ENCODE data around the gene WARS2.
A peak's percentile ranks its signal among the peaks of the same experiment; 100 is the strongest.
"Not testable (repeated sequence)": the region's sequence is repeated elsewhere in the genome, so short reads cannot be mapped to it uniquely, and the experiment has no call there.

Gene WARS2

DNA sequence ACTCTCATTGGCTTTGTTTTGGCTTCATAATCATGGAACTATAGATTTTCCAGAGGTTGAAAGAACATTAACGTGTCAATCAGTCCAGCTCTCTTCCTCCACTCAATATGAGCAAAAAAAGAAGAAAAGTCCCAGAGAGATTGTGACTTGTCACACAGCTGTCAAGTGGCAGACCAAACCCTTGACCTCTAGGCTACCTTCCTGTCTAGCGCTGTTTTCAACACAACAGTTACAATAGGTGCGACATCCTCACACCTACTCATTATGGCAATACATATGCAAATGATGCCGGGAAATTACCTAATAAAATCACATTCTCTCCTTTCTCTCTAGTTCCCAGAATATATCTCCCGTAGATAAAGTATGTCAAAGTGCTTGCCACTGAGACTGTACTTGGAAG, 1.1 kb downstream of the WARS2 start:
- DNase-seq (ENCODE audit: low spot score): peak; percentile 40

DNA sequence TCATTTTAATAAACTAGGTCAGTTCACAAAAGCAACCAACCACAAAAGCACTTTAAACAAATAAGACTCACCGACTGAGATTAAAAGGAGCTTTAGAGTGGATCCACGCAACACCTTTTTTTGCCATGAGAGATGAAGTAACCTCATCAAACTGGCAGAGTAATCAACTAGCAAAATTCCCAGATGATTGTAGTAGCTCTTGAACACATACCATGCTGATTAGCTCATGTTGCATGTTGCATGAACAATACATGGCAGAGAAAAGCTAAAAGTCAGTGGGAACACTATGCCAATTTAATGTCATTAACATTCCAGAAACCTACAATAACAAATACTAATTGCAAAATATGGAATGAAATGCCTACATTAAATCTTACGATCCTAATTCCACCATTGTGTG, 4.1 kb downstream of the WARS2 start:
- no peak for DNase-seq (ENCODE audit: low spot score)

DNA sequence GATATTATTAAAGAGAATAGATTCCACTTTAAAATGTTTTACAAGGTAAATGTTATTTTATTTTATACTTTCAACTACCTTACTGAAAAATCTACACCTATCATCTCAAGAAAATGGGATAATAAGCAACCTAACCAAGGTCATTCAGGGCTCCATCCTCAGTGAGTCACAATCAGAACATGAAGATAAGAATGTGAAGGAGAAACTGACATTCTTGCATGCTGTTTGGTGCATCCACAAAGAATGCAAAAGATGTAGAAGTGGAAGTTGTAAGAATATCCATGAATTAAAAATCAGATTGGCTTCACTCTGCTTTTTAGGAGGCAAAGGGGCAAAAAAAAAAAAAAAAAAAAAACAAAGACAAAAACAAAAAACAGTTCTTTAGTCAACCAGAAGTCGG, 6.5 kb downstream of the WARS2 start:
- no peak for DNase-seq (ENCODE audit: low spot score)

DNA sequence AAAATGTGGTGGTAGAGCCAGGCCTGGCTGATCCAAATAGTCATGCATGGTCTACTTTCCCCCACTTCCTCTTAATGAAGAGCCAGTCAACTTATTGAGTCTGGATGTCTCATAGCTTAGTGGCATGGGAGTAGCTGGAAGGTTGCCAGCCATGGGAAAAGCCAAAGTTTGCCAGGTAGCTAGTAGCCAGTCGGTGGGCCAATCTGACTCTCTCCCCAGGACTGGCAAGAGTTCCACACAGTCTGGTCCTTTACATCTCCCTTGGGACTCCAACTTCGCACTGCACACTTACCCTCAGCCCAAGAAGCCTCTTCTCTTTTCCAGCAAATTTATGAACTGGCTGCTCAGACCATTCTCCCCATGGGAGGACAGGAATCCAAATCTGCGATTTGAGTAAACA, 8.3 kb downstream of the WARS2 start:
- DNase-seq (ENCODE audit: low spot score): no peak

DNA sequence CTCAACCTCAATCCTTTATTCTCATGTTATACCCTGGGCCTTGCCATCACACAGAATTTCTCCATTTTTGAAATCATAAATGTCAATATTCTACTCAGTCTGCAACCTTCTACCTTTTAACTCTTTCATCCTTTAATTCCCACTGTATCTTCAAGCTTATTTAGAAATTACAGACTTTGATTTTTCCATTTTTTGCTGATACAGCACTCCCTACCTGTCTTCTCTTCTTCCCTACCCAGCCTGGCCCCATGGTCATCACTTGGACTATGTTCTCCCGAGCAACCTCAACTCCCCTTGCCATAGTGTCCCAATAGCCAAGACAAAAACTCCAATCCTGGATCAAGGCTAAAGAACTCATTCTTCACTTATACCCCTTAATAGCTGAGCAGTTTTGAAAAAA, 14.6 kb downstream of the WARS2 start:
- DNase-seq (ENCODE audit: low spot score): no peak

DNA sequence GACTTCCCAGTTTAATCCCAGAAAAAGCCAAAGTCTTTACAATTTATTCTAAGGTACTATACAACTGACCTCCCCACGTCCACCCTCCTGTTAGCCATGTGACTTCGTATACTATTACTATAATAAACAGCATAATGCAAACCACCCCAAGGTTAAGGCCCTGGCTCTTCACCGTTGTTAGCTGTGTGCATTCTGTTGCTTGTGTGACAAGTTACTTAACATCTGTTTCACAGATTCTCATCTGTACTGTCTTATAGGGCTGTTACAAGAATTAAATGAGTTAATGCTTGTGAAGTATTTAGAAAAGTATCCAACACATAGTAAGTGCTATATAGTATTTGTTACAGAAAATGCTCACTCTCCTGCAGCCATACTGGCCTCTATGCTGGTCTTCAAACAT, 15.7 kb downstream of the WARS2 start:
- no peak for DNase-seq (ENCODE audit: low spot score)

DNA sequence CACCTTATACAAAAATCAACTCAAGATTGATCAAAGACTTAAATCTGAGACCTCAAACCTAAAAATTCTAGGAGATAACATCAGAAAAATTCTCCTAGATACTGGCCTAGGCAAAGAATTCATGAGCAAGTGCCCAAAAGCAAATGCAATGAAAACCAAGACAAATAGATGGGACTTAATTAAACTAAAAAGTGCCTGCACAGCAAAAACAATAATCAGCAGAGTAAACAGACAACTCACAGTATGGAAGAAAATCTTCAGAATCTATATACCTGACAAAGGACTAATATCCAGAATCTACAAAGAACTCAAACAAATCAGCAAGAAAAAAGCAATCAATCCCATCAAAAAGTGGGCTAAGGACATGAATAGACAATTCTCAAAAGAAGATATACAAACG, 18.6 kb downstream of the WARS2 start:
- not testable (repeated sequence) for DNase-seq (ENCODE audit: low spot score)

DNA sequence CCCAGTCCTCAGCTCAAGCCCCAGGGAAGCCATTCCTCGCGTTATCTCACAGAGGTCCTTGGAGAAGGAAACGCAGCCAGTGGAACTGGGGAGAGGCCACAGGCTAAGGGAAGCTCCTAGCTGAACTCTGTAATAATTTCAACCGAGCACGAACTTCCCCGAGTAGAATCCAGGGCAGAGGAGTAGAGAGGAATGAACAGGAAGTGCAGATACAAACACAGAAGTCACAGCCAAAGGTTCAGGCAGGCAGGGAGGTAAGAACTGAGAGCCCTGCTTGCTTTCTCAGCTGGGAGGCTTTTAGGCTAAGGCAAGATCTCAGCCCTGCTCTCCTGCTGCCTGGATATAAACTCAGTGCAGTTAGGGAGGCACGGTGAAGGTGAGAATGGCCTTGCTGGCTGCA, 23.7 kb downstream of the WARS2 start:
- no peak for DNase-seq (ENCODE audit: low spot score)

DNA sequence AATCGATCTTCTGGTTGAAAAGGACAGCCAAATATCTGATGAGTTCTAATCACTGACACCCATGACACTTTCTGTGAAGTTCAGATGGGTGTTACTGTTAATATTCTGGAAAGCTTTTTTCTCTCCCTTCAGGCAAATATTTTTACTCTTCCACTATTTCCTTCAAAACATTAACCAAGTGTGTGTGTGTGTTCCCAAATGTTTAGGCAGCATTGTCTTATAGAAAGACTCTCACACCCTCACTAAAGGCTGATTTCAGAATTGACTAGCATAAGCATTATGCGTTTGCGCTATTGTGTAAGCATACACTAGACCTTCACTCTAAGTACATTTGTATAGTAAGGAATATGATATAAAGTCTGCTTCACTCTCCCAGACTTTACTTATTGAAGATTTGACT, 24.7 kb downstream of the WARS2 start:
- DNase-seq (ENCODE audit: low spot score): no peak

DNA sequence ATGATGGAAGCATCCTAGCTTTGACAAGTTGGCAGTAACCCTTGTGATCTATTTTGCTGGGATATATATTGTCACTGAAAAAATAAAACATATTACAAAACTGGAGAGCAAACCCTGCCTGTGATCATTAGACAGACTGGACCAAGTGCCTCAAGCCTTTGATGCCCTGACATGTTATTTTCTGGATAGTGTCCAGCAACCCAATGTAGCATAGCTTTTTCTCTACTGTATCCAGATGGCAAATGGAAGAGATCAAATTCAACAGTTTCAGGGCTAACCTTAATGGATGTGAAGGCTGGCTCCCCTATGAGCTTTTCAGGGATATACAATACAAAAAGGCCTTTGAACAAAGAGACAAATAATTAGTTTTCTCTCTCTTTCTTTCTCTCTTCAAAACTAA, 25.1 kb downstream of the WARS2 start:
- DNase-seq (ENCODE audit: low spot score): no peak

DNA sequence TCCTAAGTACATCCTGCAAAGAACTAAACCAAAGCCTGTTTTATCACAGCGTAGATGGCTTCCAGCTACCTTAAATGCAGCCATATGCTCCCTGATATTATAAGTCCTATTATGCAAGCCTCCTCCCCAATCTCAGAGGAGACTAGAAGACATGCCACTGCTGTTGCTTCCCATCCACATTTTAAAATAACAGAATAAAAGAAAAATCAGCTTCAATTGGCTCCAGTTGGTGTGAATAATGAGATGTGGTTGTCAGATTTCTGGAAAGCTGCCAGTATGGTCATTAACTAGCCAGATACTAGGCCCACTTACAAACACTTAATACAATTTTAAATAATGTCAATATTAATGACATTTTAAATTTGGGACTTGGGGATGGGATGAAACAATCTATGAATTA, 25.7 kb downstream of the WARS2 start:
- no peak for DNase-seq (ENCODE audit: low spot score)

DNA sequence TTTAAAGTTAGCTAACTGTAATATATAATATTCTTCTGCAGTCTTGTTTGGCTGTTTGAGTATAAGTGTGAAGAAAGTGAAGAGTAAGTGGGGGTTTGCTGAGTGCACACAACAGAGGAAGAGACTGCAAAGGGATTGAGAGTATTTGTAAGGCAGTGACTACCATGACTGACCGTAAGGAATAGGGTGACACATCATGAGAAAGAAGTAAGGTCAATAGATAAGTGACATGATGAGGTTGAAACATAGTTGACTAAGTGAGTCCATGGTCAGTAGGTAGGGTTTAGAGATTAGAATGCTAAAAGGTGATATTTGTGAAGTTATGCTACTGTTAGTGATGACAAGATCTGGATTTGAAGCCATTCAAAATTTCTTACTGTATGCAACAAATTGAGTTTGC, 27.7 kb downstream of the WARS2 start:
- DNase-seq (ENCODE audit: low spot score): no peak

DNA sequence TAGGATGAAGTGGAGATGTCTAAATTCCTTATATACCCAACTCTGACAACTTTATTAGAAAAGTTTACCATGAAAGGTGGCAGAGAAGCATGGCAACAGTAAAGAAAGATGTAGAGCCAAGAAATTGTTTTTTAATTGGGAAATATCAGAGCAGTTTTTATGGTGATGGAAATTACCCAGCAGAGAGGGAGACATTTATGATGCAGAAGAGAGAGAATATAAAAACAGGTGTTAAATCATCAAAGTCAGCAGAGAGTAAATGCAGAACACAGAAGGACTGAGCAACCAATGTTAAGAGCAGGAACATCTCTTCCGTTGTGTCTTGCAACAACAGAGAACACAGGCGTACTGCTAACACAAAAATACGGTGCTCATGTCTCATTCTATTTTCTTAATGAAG, 28.2 kb downstream of the WARS2 start:
- DNase-seq (ENCODE audit: low spot score): no peak

DNA sequence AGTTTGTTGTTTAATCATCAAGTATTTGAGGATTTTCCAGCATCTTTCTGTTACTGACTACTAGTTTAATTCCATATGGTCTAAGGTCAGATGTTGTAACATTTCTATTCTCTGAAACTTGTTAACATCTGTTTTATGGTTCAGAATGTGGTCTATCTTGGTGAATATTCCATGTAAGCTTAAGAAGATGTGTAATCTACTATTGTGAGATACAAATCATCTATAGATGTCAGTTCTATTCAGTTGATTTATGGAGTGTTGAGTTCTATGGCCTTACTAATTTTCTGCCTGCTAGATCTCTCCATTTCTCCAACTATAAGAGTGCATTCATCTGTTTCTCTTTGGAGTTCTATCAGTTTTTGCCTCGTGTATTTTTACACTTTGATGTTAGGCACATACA, 31.5 kb downstream of the WARS2 start:
- no peak for DNase-seq (ENCODE audit: low spot score)

DNA sequence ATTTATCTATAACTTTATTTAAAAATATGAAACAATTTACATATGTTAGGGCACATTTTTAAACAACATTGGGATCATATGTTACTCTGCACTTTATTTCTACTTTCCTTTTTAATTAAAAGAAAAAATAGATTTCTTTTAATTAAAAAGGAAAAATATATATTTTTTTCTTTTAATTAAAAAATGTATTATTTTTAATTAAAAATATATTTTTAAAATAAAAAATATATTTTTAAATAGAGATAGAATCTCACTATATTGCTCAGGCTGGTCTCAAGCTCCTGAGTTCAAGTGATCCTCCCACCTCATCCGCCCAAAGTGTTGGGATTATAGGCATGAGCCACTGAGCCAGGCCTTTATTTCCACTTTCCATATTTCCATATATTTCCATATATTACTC, 36.7 kb downstream of the WARS2 start:
- DNase-seq (ENCODE audit: low spot score): no peak

DNA sequence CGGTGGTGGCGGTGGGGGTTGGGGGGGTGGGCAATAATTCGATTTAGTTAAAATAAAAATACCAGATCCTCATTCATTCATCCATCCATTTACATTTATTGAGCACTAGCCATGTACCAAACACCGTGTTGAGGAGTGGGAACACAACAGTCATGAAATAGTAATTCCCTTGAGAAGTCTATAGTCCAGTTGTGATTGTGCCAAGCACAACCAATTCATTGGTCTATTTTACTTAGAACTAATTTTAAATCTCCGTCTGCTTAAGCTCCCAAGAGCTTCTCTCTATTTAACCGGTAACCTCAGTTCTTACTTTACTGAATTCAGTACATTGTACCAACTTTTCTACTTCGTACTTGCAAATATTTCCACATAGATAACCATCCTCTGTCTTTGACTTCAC, 38.4 kb downstream of the WARS2 start:
- DNase-seq (ENCODE audit: low spot score): no peak

DNA sequence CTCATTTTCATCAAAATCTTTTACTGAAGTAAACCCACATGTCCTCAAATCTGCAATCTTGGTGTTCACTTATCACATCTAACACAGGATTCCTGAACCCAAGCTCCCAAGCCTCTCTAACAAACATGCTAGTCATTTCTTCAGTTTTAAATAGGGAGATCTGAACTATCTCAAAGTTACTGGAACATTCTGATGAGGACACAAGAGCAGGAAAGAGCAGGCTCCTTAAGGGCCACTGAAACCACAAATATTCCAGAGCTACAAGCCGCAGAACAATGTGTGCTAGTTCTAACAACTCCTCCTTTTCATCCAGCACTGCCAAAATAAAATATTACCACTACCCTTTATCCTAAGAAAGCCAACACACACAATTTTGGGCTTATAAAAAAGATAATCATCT, 38.9 kb downstream of the WARS2 start:
- DNase-seq (ENCODE audit: low spot score): no peak

DNA sequence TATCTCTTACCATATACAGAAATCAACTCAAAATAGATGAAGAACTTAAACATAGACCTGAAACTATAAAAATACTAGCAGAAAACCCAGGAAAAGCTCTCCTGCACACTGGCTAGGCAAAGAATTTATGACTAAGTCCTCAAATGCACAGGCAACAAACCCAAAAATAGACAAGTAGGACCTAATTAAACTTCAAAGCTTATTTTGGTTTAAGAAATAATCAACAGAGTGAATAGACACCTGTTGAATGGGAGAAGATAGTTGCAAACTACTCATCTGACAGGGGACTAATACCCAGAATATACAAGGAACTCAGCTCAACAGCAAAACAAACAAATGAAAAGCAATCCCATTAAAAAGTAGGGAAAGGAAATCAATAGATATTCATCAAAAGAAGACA, 40.7 kb downstream of the WARS2 start:
- no peak for DNase-seq (ENCODE audit: low spot score)

DNA sequence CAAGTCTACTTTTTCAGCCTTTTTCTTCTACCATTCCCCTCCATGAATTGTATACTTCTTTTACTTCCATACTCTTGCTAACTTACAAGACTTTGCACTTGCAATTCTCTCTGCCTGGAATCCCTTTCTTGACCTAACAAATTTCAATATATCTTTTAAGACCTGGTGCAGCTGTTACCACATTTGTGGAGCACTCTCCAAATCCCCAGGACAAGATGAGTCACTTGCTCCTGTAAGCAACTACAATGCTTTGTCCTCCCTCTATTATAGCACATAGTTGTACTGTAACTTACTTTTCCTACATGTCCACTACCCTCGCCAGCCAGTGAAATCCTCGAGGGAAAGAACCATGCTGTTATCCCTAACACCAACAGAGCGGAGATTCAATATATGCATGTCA, 43.1 kb downstream of the WARS2 start:
- DNase-seq (ENCODE audit: low spot score): no peak

DNA sequence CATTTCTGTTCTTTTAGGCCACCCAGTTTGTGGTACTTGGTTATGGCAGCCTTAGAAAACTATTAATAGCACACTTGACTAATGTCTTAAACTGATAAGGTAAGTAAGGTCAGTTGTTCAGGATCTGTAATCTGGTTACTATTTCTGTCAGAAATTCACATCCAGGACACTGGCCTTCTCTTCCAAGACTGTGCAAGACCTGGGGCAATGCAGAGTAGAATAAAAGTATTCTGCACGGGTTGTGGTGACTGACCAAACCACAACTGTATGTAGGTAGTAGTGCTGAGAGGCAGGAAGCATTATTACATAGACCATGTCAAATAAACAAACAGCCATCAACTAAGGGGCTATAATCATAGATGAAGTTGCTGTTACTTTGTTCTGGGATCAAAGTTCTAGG, 46.7 kb downstream of the WARS2 start:
- DNase-seq (ENCODE audit: low spot score): no peak

DNA sequence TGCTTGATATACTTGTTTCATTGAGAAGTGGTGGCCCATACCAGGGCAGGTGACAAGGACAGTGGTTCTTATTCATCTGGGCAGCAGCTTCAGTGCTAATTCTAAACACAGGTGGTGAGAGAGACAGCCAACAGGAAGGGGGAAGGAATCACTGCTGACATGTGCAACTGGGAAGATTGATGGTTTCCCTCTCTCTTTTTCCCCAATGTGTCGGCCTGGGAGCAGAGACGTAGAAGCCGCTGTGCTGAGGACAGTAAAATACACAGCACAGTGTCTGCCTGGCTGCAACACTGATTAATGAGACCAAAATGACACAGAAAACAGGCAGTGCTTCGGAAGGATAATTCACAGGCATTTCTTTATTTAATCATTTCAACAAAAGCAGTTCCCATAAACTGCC, 48.8 kb downstream of the WARS2 start:
- DNase-seq (ENCODE audit: low spot score): no peak

DNA sequence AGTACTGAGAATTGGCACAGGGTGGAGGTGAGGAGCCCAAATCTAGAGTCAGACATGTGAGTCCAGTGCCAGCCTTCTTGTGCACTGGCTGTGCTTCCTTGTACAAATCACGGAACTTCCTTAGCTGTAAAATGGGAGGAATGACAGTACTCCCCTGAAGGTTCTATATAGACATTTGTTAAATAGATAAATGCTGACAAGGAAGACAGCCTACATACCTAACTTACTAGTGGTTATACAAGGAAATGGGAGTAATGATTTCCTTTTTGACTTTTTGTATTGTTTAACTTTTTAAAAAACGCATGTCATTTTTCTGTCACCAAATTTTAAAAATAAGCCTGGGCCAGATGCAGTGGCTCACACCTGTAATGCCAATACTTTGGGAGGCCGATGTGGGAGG, 50.2 kb downstream of the WARS2 start:
- DNase-seq (ENCODE audit: low spot score): no peak

DNA sequence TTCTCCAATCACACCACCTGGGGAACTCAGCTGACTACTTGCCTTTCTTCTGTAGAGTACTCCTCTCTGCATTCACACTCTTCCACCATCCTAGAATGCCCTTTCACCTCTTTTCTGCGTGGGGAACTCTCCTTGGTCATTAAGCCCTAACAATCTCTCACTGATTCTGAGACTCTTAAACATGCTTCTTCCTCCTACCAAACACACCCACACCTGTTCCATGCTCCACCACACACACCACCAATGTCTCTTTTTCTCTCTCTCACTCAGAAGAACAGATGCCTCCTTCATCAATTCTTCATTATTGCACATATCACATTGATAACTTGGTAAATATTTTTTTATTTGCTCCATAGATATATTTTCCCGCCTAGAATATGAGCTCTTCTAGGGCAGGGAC, 53.6 kb downstream of the WARS2 start:
- no peak for DNase-seq (ENCODE audit: low spot score)

DNA sequence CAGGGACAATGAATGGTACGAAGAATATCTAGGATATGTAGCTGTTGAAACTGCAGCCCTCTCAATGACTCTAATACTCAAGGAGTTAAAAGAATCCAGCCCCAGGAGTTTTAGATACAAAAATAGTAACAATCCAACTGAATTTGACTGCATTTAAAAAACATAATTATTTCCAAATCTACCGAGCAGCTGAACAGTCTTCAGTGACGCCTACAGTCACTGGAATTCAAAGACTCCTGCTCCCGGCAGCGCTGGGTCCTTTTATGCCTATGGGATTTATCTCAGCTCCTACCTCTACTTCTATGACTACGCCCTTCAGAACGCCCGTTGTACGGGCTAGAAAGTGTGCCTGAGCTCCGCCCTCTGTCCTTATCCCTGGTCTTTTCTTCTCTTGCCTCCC, 55.7 kb downstream of the WARS2 start:
- no peak for DNase-seq (ENCODE audit: low spot score)

DNA sequence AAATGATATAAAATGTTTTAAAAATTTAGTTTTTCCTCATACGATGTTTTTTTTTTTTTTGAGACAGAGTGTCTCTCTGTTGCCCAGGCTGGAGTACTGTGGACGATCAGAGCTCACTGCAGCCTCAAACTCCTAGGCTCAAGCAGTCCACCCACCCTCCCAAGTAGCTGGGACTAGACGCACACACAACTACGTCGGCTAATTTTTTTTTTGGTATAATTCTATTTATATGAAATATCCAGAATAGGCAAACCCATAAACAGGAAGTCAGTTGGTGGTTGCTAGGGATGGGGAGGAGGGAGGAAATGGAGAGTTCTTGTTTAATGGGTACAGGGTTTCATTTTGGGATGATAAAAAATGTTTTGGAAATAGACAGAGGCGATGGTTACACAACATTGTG, 56.5 kb downstream of the WARS2 start:
- no peak for DNase-seq (ENCODE audit: low spot score)

DNA sequence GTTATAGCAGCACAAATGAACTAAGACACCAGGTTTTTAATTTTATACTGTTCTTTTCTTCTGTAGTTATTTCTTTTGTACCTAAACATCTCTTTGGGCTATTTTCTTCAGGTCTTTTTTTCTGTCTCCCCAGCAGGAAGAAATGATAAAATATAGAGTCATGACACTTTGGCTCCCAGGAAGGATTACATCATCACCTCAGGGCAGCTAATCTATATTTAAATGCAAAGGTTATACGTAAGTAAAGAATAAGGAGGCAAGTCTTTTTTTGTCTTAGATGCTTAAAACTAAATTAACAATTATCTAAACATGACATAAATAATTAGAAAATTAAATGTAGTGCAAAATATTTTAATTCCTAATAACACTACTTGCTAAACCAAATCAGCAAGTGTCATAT, 57.0 kb downstream of the WARS2 start:
- DNase-seq (ENCODE audit: low spot score): no peak
